NCI-H69 (cell line): ENCODE measurements around the gene LRRC51.
"Not testable (repeated sequence)": the region's sequence is repeated elsewhere in the genome, so short reads cannot be mapped to it uniquely, and the experiment has no call there.

Source experiments
- DNase-seq: peaks from one replicate; lab custom pipeline; 2025; lab: John Stamatoyannopoulos, UW

The LRRC51 gene

DNA sequence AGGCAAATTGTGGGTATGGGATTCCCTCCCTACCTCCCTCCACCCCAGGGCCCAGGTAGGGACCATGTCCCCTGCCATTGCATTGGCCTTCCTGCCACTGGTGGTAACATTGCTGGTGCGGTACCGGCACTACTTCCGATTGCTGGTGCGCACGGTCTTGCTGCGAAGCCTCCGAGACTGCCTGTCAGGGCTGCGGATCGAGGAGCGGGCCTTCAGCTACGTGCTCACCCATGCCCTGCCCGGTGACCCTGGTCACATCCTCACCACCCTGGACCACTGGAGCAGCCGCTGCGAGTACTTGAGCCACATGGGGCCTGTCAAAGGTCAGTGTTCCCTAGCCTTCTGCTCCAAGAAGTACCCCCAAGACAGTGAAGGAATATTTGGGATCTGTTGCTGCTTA lies 25.2 kb downstream of the LRRC51 start, which contains the start of gene TOMT:
TOMT (plus strand) TSS at position 37 of the 400 bp plus-strand sequence; CDS start at position 65, 28 bp downstream.
- DNase-seq: no peak

DNA sequence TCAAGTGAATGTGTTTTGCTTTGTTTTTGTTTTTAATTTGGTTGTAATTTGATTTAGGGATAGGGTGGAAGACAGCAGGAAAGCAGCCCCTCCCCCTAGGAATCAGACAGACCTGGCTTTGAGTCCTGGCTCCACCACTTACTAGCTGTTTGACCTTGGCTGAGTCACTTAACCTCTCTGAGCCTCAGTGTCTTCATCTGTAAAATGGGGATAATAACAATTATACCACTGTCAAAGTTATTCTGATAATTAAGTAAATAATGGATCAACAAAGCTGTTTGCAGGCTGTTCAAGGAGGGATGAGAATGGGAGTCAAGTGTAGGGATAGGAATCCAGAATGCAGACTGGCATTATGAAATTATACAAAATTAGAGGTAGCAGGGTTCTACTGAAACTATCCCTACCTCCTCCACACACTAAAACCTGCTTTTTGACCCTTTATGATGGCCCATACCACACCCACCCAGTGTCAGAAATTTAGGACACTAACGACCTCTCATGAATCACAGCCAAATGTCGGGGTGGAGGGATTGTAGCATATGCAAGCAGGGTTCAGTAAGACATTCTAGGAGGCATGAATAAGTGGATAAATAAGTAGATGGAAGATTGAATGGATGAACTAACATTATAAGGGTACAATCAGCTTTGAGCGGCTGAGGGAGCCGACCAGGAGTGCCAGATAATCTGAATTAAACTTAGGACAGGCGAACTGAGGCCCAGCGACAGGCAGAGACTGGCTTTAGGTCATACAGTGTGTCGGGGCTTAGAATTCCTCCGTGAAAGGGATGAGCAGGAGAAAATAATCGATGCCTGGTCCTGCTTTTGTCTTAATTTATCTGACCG lies 30.9 kb downstream of the LRRC51 start:
- peak; percentile 54 for DNase-seq

DNA sequence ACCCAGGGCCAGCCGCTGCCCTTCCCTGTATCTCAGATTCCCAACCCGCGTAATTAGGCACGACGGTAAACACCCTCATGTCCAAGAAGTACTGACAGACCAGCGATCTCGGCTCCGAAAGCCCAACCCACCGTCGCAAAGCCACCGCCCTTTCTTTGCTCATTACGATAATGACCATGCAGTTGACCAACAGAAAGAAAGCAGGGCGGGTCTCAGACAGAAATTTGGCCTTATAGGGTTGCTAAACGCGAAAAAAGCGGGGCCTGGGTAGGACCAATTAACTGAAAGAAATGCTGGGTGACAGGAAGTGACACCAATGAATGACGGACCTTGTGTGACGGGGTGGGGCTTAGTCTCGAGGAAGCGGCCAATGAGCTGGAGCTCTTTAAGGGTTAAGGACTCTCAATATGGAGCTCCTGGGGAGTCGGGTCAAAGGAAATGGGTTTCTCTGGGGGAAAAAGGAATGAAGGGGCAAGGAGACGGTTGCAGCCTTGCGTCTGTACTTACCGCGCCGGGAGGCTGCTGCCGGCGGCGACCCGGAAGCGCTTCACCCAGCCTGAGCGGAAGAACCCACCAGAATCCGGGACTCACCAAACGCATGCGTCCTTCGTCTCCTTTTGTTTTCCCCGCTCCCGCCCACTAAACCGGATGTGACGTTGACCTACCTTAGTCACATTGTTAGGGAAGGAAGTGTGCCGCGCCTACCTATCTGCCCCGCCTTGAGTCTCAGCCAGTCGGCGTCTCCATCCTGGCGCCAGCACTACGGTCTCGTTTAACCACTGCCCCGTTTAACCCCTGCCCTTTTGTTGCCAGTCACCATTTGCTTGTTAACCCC lies 31.7 kb downstream of the LRRC51 start, which contains the start of gene ANAPC15:
ANAPC15 (minus strand) TSS at position 553 of the 835 bp plus-strand sequence. CDS start 1,419 bp downstream, outside the sequence.
- DNase-seq: peak; percentile 100

DNA sequence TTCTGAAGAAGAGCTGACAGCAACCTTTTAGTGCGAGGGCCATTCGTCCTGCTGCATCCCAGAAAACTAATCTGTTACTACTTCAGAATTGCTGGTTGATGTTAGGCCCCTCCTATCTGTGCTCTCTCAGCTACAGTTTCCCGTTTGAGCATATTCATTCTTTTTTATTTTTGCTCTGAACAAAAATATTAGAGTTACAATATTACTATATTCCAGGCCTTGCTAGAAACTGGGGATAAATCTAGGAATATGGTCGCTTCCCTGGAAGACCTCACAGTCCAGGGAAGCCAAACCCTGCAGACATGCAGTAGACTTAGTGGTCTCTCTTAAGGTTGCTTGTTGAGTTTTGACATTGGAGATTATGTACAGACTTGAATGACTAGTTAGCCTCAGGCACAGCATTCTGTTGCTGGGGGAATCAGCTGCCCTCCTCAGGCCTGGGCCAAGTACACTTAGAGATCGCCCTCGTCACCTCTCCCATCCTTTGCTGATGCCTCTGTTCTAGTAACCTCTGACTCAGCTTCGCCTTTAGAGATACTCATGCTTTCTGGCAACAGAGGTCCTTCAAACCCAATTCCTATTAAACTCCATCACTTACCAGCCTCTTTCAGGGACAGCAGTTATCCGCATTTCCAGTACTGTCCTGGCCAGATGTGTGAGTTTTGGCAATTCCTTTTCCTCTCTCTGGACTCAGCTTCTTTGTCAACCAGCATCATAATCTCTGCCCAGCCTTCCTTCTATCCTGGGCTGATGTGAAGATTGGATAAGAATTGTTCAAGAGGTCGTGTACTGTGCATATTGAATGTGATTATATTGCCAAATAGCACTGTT lies 32.5 kb downstream of the LRRC51 start:
- peak; percentile 42 for DNase-seq

GRCh38 chr11:72114570-72114969 lies 33.9 kb downstream of the LRRC51 start:
- no peak for DNase-seq

GRCh38 chr11:72116019-72116755 lies 35.5 kb downstream of the LRRC51 start:
- DNase-seq: no peak

GRCh38 chr11:72119198-72119597 lies 38.5 kb downstream of the LRRC51 start:
- DNase-seq: no peak

DNA sequence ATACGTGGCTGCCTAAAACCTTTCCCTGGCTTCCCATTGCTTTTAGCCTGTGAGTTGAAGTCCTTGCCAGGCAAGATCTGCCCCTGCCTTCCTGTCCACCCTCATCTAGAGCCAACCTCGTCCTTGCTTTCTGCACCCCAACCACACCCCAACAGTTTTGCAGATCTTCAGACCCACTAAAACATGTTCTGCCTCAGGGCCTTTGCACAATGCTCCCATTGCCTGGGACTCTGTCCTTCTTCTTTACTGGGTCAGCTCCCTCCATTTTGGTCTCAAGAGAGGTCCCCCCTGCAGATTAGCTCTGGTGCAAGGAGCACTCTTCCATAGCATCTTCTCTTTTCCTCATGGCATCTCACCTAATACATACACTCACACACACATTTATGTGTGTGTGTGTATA lies 40.3 kb downstream of the LRRC51 start:
- DNase-seq: no peak

- no peak for DNase-seq
Observed at GRCh38 chr11:72122607-72123006, 42.0 kb downstream of the LRRC51 start.

GRCh38 chr11:72123117-72123653 lies 42.5 kb downstream of the LRRC51 start:
- DNase-seq: no peak

- DNase-seq: no peak
Observed at GRCh38 chr11:72124046-72124445, 43.4 kb downstream of the LRRC51 start.

GRCh38 chr11:72125956-72126355 lies 45.3 kb downstream of the LRRC51 start:
- DNase-seq: no peak

- DNase-seq: no peak
Observed at GRCh38 chr11:72127923-72128322, 47.3 kb downstream of the LRRC51 start.

DNA sequence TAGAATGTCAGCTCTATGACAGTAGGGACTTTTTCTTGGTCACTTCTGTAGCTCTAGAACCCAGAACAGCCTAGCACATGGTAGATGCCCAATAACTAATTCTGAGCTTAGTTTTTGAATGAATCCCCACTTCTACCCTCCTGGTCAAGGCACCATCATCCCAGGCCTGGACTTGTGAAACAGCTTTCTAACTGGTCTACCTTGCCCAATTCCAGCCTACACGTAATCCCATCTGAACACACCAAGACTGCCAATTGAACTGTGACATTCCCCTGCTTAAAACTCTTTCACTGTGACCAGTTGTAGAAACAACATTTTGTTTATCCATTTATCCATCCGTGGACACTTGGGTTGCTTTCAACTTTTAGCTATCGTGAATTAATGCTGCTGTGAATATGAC lies 48.7 kb downstream of the LRRC51 start:
- DNase-seq: no peak

DNA sequence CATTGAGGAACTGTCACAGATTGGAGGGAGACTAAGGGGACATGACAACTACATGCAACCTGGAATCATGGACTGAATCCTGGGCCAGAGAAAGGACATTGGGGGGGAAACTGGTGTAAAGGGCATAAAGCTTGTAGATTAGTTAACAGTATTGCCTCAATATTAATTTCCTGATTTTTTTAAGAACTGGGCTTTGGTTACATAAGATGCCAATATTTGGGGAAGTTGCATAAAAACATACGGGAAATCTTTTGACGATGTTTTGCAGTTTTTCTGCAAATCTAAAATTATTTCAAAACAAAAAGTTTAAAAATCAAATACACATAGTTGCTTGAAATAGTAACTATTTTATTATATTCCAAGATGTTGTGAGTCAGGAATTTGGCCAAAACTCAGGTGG lies 52.0 kb downstream of the LRRC51 start:
- no peak for DNase-seq

- not testable (repeated sequence) for DNase-seq
Observed at GRCh38 chr11:72135473-72135872, 54.8 kb downstream of the LRRC51 start, which contains the start of gene FOLR3. Gene FOLR3 (plus strand): TSS chr11:72135725. CDS start chr11:72135953, 228 bp downstream.

DNA sequence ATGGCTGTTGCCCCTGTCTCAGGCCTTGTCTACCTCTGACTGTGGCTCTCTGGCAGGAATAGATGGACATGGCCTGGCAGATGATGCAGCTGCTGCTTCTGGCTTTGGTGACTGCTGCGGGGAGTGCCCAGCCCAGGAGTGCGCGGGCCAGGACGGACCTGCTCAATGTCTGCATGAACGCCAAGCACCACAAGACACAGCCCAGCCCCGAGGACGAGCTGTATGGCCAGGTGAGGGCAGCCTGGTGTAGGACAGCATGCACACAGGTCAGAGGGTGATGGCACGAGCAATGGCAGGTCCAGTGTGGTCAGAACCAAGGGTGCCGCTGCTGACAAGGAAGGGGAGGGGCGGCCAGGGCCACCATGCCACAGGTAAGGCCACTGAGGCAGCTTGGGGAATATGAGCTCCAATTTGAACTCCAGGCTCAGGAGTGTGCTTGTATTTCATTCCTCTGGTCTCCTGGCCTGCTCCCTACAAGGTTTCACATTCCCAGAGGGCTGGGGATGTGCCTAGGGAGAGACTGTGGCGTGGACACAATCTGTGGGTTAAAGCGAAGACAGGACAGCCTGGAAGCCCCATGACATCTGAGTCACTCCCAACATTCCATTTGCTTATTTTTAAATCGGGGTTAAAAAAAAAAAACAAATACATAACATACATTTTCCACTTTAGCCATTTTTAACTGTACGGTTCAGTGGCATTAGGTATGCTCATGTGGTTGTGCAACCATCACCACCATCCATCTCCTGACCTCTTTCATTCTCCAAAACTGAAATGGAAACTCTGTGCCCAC lies 55.4 kb downstream of the LRRC51 start:
- DNase-seq: no peak

DNA sequence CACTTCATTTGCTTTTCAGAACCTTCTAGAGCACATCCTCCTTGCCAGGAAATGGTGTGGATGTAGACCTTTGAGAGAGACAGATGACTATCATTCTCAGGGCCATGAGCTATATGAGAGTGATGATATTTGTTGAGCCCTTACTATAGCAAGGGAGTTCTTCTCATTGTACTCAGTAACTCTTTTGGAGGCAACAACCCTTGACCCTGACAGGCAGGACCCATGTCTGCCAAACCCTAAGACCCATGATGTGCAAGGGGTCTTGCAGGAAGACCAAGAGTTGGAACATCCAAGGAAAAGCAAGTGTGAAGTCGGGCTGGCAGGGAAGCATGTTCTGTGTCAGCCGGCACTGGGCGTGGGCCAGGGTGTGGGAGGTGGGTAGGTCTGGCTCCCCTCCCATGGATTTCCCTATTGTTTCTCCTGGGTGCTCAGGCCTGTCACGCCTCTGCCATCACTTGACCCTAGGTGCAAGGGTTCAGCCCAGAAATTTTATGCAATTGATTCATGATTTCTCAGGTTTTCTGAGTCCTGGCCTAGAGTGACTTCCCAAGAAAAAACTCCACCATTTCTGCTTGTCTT lies 56.1 kb downstream of the LRRC51 start:
- DNase-seq: no peak

- no peak for DNase-seq
Observed at GRCh38 chr11:72138821-72139390, 58.3 kb downstream of the LRRC51 start.
